Kidney epithelial cell (primary cell): ENCODE results near the gene C2orf69. TPM values are rescaled to one million over a fixed set of nuclear protein-coding genes. Genes with fewer than 3 reads are reported as not detected.

Experiments used
- DNase-seq: peaks from one replicate; pipeline ENCODE4 v3.0.0-alpha.2; 2010; ENCODE audit warnings: low read depth
- H3K27me3 ChIP-seq: 2 replicates; pipeline ENCODE4 v1.6.0; 2011; ENCODE audit warnings: low read length; ENCODE audit not compliant: control insufficient read depth, insufficient read depth
- H3K36me3 ChIP-seq: 2 replicates; pipeline ENCODE4 v1.5.1; 2011; ENCODE audit warnings: low read length; ENCODE audit not compliant: control insufficient read depth, insufficient read depth
- H3K4me3 ChIP-seq: 2 replicates; pipeline ENCODE4 v1.5.1; 2011; ENCODE audit warnings: low read depth, mild to moderate bottlenecking, control low read depth, low read length
- total RNA-seq: library from RNA; depleted of rRNA; stranded (reverse); fragments of >200 nt; gene quantifications from 2 replicates; pipeline ENCODE4 v1.2.3, GENCODE V29; 2015
- TF ChIP-seq, protein P1 (sequence below): IDR thresholded peaks from 2 replicates; pipeline ENCODE4 v1.5.1; 2011; ENCODE audit warnings: mild to moderate bottlenecking, moderate library complexity, low read length, control low read depth, inconsistent platforms; ENCODE audit not compliant: insufficient read depth, poor library complexity, severe bottlenecking

Gene C2orf69
- total RNA-seq, 1 donor from 2014 or later = 13.0 TPM

DNA sequence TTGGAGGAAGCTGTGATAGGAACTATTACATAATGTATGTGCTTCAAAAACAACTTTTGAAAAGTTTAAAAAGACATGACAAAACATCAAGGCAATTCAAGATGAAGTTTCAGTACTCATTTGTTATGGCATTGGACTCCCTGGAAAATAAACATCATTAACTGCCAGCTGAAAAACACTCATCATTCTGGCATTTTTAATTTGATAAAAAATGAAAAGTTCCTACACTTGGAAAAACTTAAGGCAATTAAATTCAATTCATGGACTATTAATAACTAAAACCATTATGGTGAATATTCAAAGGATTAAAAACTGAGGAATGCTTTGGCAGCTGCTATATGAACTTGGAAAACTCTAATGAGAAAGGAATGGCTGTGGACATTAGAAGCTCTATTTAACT lies 35.7 kb downstream of the C2orf69 start:
- TF ChIP-seq, protein P1, sequence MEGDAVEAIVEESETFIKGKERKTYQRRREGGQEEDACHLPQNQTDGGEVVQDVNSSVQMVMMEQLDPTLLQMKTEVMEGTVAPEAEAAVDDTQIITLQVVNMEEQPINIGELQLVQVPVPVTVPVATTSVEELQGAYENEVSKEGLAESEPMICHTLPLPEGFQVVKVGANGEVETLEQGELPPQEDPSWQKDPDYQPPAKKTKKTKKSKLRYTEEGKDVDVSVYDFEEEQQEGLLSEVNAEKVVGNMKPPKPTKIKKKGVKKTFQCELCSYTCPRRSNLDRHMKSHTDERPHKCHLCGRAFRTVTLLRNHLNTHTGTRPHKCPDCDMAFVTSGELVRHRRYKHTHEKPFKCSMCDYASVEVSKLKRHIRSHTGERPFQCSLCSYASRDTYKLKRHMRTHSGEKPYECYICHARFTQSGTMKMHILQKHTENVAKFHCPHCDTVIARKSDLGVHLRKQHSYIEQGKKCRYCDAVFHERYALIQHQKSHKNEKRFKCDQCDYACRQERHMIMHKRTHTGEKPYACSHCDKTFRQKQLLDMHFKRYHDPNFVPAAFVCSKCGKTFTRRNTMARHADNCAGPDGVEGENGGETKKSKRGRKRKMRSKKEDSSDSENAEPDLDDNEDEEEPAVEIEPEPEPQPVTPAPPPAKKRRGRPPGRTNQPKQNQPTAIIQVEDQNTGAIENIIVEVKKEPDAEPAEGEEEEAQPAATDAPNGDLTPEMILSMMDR = no peak
- Histone ChIP-seq H3K4me3 (no peak overlapping the region), H3K36me3 (no peaks in the 10 kb centered on the region)

DNA sequence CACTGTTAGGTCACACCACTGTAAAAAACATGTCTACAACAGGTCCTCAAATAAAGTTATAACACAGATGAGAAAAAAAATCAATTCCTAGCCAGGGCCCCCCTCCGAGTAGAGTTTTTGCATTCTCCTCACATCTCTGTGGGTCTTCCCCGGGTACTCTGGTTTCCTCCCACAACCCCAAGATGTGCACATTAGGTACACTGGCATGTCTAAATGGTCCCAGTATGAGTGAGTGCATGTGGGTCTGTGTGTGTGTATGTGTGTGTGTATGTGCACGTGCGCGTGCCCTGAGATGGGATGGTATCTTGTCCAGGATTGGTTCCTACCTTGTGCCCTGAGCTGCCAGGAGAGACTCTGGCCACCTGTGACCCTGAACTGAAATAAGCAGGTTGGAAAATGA lies 39.3 kb downstream of the C2orf69 start:
- H3K36me3 ChIP-seq = no peaks in the 10 kb centered on the region
- no peaks in the 10 kb centered on the region for H3K27me3 ChIP-seq
- TF ChIP-seq, protein P1 = no peak
- DNase-seq = no peak
- H3K4me3 ChIP-seq = no peak overlapping the region

More for the DNA sequence above, 35.7 kb downstream of the C2orf69 start:
- no peaks in the 10 kb centered on the region for H3K27me3 ChIP-seq
- no peak for DNase-seq

DNA sequence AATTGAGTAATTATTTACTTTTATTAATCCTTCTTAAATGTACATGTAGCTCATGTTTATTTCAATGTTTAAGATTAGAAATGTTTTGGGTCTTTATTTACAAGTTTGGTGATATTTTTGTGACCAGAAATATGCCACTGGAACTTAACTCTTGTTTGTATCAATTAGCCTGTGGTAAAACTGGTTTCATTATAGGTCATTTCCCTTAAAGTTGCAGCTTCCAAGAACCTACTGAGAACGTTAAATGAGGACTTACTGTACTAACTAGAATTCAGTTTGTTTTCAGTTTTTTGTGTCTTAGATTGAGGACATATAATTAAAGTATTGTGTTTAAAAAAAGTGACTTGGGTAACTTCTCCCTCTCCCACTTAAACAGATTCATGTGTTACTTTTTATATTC lies 39.9 kb downstream of the C2orf69 start:
- TF ChIP-seq, protein P1 = no peak
- no peak overlapping the region for H3K4me3 ChIP-seq
- no peak for DNase-seq
- H3K27me3 ChIP-seq = no peaks in the 10 kb centered on the region
- no peaks in the 10 kb centered on the region for H3K36me3 ChIP-seq

DNA sequence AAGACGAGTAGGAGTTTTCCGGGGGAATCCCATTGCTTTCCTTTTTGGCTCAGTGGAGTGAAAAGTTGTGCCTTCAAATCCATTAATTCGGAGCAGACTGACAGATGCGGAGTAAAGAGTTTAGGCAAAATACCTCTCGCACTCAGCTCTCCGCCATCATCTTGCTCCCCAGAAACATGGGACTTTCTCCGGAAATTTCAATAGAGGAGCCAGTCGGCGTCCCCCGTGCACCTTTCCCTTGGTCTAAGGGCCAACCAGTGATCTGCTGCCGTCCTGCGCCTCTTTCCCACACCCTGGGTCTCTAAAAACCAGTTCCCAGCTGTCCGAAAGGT lies 43.9 kb downstream of the C2orf69 start:
- H3K27me3 ChIP-seq = no peaks in the 10 kb centered on the region

DNA sequence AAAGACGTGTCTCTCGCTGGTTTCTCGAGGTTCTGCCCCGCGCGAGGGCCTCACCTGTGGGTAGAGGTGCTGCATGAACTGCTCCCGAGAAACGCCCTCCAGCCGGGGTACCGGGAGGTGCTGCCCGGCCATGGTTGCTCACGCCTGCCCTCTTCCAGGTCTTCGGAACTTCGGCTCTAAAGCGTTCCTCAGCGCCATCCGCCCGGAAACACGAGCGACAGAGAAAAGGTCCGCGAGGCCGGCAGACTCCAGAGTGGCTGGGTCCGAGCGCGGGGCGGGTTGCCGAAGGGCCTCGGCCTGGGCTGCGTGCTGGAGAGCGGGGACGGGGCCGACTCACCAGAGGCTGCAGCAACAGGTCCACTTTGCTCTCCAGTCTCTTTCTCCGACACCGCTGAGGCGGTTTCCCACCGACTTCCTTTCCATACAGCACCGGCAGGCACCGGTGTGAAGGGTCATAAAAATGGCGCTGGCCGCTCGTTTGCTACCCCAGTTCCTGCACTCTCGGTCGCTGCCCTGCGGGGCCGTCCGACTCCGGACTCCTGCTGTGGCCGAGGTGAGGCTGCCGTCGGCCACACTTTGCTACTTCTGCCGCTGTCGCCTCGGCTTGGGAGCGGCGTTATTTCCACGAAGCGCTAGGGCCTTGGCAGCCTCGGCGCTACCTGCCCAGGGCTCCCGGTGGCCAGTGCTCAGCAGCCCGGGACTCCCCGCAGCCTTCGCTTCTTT lies 44.4 kb downstream of the C2orf69 start, which contains the start of the genes MAIP1 and TYW5:
MAIP1 (plus strand) TSS at position 244 of the 723 bp plus-strand sequence; CDS start at position 461, 217 bp downstream.
TYW5 (minus strand) TSS at position 153 of the 723 bp plus-strand sequence; CDS start at position 132, 21 bp downstream.
- H3K4me3 ChIP-seq = peak within 1 kb of the TSS; percentile 89
- no peak for DNase-seq
- TF ChIP-seq, protein P1 = peak; percentile 27
- H3K27me3 ChIP-seq = no peaks in the 10 kb centered on the region
- no peaks in the 10 kb centered on the region for H3K36me3 ChIP-seq

More for the DNA sequence above, 43.9 kb downstream of the C2orf69 start:
- DNase-seq = no peak
- H3K4me3 ChIP-seq = peak overlapping the region; percentile 89
- TF ChIP-seq, protein P1 = no peak
- no peaks in the 10 kb centered on the region for H3K36me3 ChIP-seq

DNA sequence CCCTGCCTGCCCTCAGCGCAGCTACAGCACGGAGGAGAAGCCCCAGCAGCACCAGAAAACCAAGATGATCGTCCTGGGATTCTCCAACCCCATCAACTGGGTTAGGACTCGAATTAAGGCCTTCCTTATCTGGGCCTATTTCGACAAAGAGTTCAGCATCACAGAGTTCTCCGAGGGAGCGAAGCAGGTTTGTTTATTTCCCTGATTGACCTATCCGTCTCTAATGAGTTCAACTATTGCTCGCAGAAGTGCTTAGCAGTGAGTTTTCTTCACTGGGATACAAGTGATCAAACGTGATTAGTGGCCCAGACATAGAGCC lies 44.9 kb downstream of the C2orf69 start:
- no peaks in the 10 kb centered on the region for H3K36me3 ChIP-seq
- TF ChIP-seq, protein P1 = no peak
- no peak for DNase-seq
- H3K4me3 ChIP-seq = peak overlapping the region; percentile 89
- H3K27me3 ChIP-seq = no peaks in the 10 kb centered on the region
